HG02885 (cell line): Measurements from ENCODE around the gene CYBRD1.

Experiments used
- ATAC-seq: cut with Tn5 transposase; IDR thresholded peaks from one replicate; pipeline ENCODE4 v1.9.1; 2021; ENCODE audit warnings: mild to moderate bottlenecking; ENCODE audit not compliant: unreplicated experiment, poor library complexity

CYBRD1 gene

DNA sequence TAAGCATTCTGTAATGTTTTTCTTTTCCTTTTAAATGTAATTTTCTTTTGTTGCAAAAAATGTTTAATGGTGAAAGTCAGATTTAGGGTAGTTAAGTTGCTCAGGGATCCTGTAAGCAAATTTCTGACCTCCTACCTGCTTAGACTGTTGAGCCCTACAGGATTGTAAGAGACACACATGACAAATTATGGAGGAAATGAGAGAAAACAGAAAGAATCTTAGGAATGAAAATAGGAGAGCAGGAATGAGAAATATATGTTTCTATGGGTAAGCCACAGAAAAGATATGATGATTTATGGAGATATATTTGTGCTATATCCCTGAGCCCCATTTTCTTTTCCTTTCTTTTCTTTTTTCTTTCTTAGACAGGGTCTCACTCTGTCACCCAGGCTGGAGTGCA lies 28.3 kb downstream of the CYBRD1 start:
- no peak for ATAC-seq

DNA sequence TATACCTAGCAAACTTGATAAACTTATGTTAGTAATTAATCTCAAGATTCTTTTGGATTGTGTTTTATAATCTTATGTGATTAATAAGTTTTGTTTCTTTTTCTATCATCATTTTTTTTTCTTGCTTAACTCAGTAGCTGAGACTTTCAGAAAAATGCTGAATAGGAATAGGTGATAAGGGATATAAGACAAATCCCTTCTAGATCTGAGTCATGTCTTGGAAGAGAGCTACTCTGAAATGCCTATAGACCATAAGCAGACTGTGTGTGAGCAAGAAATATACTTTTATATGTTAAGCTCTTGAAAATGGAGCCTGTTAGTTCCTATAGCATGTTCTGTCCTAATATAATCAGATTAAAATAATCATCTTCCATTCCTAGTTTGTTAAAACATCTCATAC lies 29.6 kb downstream of the CYBRD1 start:
- no peak for ATAC-seq

- ATAC-seq = no peak
These were observed 31.0 kb downstream of the CYBRD1 start for GRCh38 chr2:171553236-171553635.

GRCh38 chr2:171553858-171554257 lies 31.6 kb downstream of the CYBRD1 start:
- no peak for ATAC-seq

DNA sequence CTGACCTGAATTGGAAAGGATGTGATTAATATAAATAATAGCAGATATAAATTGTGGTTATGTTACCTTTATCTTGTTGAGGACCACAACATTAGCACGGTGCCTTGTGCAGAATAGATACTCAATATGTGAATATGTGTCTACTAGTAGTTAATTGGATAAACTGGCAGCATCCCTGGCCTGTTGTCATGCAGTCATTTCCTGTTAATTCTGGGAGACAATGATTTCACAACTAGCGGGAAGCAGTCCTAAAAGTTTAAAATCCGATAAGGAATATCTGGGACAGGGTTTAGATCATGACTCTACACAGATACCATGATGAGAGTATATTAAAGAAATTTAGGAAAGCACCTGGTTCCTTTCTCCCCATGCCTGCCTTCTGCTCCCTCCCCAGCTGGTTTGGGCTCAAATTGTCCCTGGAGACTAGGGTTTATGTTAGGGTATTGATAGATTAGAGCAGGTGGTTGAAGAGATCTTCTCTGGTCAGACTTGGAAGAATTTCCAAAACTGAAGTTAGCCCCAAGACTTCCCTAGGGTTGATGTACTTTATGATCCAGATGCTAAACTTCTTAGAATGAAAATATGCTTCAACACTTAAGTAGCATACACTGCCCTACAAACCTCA lies 32.8 kb downstream of the CYBRD1 start:
- ATAC-seq = no peak

DNA sequence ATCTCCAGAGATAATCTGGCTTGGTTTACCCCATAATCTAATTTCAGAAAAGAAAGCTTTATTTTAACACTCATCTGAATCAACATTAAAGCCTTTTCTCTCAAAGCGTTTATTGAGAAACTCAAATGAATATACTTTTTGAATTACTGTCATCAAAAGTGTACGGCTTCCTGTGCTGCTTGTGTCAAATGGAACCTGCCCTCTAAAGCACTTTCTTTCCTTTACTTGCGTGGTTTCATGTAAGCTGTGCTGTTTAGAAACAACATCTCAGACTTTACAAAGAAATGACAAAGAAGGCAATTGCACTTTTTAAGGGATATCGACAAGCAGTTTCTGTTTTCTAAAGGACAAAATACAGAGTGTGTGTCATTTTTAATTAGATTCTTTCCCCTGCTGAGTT lies 35.1 kb downstream of the CYBRD1 start:
- ATAC-seq = no peak

GRCh38 chr2:171563301-171563700 lies 41.0 kb downstream of the CYBRD1 start:
- ATAC-seq = no peak

DNA sequence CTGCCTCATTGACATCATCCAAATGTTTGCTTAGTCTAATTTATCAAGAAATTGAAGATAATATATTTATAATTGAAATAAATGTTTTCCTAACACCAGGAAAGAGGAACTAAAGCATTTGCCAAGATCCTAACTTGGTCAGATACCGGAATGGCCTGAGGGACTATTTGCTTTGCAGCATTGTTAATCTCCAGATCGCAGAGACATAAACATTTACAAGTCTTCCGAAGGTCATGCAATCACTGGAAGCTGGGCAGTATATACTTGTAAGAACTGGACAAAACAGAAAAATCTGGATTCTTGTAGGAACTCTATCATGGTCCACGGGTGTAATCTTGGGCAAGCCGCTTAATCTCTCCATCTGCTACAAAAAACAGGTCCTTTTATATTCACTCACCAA lies 42.2 kb downstream of the CYBRD1 start:
- no peak for ATAC-seq

GRCh38 chr2:171566057-171566456 lies 43.8 kb downstream of the CYBRD1 start:
- no peak for ATAC-seq

- ATAC-seq = no peak
These were observed 44.5 kb downstream of the CYBRD1 start for GRCh38 chr2:171566753-171567152.

DNA sequence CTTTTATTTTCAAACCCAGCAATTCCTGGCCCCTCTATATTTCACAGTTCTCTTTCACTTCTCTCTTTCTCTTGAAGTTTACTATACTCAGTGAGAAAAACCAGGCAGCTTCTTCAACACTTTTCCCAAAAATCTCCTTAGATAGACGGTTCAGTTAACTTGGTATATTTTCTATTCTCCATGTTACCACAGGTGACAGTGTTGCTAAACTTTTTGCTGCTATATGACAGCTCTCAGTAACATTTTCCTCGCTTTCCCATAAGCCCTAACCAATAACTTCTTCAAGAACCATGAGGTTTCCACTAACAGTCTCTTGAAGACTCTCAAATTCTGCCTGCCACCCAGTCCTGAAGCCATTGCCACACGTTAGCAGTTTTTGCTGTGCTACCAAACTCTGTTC lies 45.8 kb downstream of the CYBRD1 start:
- no peak for ATAC-seq

DNA sequence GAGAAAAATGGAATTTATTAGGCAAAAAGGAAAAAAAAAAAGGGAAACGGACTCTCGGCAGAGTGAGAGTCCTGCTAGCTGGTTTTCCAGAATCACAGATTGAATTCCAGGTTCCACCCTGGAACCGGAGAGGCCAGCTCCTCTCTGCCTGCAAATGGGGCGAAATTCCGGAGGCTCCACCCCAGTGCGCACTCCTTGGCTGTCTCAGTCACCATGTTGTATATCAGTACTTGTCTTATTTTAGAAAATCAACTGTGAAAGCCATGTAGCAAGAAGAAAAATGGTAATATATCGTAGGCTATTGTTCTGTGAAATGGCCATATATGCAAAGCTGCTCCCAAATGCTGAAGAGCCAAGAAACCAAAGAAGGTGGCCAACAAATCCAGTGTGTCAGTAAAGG lies 49.4 kb downstream of the CYBRD1 start:
- no peak for ATAC-seq

GRCh38 chr2:171574149-171574795 lies 52.0 kb downstream of the CYBRD1 start:
- peak; percentile 82 for ATAC-seq

GRCh38 chr2:171575606-171576005 lies 53.3 kb downstream of the CYBRD1 start:
- ATAC-seq = no peak

GRCh38 chr2:171578127-171578803 lies 56.0 kb downstream of the CYBRD1 start:
- no peak for ATAC-seq

DNA sequence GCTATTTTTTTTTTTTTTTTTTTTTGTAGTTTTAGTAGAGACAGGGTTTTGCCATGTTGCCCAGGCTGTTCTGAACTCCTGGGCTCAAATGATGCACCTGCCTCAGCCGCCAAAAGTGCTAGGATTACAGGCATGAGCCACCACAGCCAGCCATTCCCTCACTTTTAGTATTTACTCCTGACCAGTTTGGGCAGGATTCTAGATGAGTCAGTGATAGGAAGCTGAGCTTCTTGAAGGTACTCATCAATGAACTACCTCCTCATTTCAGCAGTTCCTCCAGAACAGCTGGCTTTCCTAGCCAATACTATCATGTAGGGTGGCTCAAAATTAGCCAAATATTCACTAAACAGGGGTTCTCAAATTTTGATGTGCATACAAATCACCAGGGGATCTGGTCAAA lies 57.2 kb downstream of the CYBRD1 start:
- no peak for ATAC-seq

DNA sequence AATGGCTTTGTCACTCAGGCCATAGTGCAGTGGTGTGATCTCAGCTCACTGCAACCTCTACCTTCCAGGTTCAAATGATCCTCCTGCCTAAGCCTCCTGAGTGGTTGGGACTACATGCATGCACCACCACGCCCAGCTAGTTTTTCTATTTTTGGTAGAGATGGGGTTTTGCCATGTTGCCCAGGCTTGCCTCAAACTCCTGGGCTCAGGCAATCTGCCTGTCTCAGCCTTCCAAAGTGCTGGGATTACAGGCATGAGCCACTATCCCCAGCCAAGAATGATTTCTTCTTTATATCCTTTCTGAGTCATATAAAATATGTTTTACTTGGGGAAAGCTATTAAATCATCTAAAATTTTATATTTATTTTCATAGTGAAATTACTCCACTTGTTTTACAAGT lies 61.3 kb downstream of the CYBRD1 start:
- ATAC-seq = no peak

GRCh38 chr2:171584001-171584400 lies 61.7 kb downstream of the CYBRD1 start:
- ATAC-seq = no peak

DNA sequence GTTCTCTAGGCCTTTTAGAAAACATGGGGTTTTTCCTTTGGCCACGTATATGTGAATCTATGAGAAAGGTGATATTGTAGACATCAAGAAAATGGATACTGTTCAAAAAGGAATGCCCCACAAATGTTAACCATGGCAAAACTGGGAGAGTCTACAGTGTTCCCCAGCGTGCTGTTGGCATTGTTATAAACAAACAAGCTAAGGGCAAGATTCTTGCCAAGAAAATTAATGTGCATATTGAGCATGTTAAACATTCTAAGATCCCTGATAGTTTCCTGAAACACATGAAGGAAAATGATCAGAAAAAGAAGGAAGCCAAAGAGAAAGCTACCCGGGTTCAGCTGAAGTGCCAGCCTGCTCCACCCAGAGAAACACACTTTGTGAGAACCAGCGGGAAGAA lies 64.9 kb downstream of the CYBRD1 start:
- no peak for ATAC-seq

DNA sequence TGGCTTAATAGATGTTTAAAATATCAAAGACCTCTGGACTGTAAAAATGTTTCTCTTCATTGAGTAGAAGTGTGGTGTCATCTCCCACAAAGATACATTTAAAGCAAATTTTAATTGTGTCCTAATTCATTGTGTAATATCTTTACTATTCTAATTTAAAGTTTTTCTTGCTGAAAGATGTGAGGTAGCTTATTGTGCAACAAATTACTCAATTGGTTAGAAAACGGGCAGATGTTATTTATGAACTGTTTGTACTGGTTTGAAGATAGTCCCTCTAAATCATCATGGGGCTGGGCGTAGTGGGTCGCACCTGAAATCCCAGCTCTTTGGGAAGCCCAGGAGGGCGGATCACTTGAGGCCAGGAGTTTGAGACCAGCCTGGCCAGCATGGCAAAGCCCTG lies 65.3 kb downstream of the CYBRD1 start:
- ATAC-seq = no peak

DNA sequence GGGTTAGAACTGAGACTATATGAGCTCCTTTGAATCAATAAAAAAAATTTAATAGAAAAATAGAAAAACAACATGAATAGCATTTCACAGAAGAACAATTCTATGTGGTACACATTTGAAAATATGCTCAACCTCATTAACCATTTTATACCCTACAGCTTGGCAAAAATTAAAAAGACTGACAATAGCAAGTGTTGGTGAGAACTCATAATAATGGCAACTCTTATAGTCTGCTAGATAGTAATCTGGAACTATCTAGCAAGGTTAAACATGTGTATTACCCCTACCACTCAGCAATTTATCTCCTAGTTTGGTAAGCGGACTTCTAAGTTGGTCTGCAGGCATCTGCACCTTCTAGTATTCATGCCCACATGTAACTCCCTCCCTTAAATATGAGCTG lies 67.8 kb downstream of the CYBRD1 start:
- ATAC-seq = no peak

DNA sequence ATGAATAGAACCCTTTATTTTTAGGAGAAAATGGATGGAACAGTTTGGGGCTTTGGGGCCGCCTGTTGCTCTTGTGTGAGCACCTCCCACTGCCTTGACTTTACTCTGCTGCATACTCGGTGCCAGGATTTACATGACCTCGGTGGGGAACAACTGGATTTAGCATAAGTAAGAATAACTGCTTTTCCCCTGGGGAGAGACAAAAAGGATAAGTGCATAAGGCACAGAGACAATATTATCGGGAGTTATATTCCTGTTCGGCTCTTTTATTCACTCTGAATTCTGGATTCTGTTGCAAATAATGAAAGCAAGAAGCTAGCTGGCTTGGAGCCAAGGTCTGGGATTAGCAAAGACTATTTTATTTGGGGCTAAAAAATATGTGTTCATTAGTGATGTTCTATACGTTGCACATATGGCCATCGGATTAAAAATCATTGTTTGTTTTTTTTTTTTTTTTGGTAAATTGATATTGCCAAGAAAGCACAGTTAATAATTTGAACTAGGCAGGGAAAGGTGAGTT lies 69.8 kb downstream of the CYBRD1 start:
- no peak for ATAC-seq
